AML-193 (cell line): Measurements from ENCODE around the gene RAB8A.

Experiments used
- DNase-seq, 2 experiments: peaks; one replicate each; lab custom pipeline; 2025; lab: John Stamatoyannopoulos, UW

Gene RAB8A

GRCh38 chr19:16112778-16113177 lies 1.1 kb downstream of the RAB8A start:
- DNase-seq = peak; percentile 63 to 71

- DNase-seq = peak; percentile 60 to 69
Measured at GRCh38 chr19:16113727-16114126, 2.0 kb downstream of the RAB8A start.

- no peak for DNase-seq
Measured at GRCh38 chr19:16115301-16116039, 3.8 kb downstream of the RAB8A start.

GRCh38 chr19:16116067-16116466 lies 4.4 kb downstream of the RAB8A start:
- no peak for DNase-seq

GRCh38 chr19:16117594-16118033 lies 5.9 kb downstream of the RAB8A start:
- no peak for DNase-seq

- peak; percentile 67 to 77 for DNase-seq
Measured at GRCh38 chr19:16118489-16119033, 6.9 kb downstream of the RAB8A start.

- DNase-seq = peak in 1 of 2 experiments; percentile 22
Measured at GRCh38 chr19:16119075-16119857, 7.6 kb downstream of the RAB8A start.

- no peak for DNase-seq
Measured at GRCh38 chr19:16121141-16121540, 9.5 kb downstream of the RAB8A start.

- DNase-seq = no peak
Measured at GRCh38 chr19:16121967-16122366, 10.3 kb downstream of the RAB8A start.

- DNase-seq = no peak
Measured at GRCh38 chr19:16124953-16125352, 13.3 kb downstream of the RAB8A start.

- DNase-seq = no peak
Measured at GRCh38 chr19:16125737-16126495, 14.2 kb downstream of the RAB8A start.

- DNase-seq = no peak
Measured at GRCh38 chr19:16127080-16127479, 15.4 kb downstream of the RAB8A start.

- no peak for DNase-seq
Measured at GRCh38 chr19:16127776-16128371, 16.2 kb downstream of the RAB8A start.

- no peak for DNase-seq
Measured at GRCh38 chr19:16131648-16132047, 20.0 kb downstream of the RAB8A start.

- no peak for DNase-seq
Measured at GRCh38 chr19:16133818-16134217, 22.1 kb downstream of the RAB8A start.

GRCh38 chr19:16134510-16134909 lies 22.8 kb downstream of the RAB8A start:
- DNase-seq = no peak

GRCh38 chr19:16135430-16136127 lies 23.9 kb downstream of the RAB8A start:
- DNase-seq = no peak

- no peak for DNase-seq
Measured at GRCh38 chr19:16136185-16136999, 24.7 kb downstream of the RAB8A start.

- DNase-seq = peak; percentile 97 to 98
Measured at GRCh38 chr19:16139752-16140151, 28.1 kb downstream of the RAB8A start.

GRCh38 chr19:16141043-16141442 lies 29.4 kb downstream of the RAB8A start:
- peak; percentile 70 to 75 for DNase-seq
